ENCODE measurements around the gene CDKN1C. TPM values are rescaled to one million over a fixed set of nuclear protein-coding genes. Genes with fewer than 3 reads are reported as not detected.

Gene CDKN1C
- total RNA-seq, 2 donors from 2014 or later = 17.1 to 25.0 TPM

DNA sequence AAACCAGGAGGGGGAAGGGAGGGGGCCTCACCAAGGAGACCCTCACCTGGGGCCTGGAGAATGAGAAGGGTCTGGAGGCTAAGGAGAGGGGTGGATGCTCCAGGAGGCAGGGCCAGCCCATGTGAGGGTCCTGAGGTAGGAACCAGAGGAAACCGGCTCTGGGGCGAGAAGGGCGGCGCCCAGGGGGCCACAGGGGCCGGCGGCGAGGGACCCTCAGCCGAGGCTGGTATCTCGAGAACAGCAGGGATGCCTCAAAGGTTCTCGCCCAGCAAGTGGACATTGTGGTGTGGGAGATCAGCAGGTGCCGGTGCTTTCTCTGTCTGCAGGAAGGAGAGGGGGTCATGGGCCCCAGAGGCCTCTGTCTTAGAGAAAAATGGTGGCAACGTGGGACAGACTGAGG, 47.9 kb downstream of the CDKN1C start:
- no peak overlapping the region for H3K4me3 ChIP-seq
- H3K36me3 ChIP-seq = no peaks in the 10 kb centered on the region
- H3K9me3 ChIP-seq = no peaks in the 10 kb centered on the region
- DNase-seq (ENCODE audit: low spot score) = no peak
- TF ChIP-seq, protein P1, sequence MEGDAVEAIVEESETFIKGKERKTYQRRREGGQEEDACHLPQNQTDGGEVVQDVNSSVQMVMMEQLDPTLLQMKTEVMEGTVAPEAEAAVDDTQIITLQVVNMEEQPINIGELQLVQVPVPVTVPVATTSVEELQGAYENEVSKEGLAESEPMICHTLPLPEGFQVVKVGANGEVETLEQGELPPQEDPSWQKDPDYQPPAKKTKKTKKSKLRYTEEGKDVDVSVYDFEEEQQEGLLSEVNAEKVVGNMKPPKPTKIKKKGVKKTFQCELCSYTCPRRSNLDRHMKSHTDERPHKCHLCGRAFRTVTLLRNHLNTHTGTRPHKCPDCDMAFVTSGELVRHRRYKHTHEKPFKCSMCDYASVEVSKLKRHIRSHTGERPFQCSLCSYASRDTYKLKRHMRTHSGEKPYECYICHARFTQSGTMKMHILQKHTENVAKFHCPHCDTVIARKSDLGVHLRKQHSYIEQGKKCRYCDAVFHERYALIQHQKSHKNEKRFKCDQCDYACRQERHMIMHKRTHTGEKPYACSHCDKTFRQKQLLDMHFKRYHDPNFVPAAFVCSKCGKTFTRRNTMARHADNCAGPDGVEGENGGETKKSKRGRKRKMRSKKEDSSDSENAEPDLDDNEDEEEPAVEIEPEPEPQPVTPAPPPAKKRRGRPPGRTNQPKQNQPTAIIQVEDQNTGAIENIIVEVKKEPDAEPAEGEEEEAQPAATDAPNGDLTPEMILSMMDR (IDR thresholded peaks at IDR 0.05) = no peak
- no peaks in the 10 kb centered on the region for H3K27me3 ChIP-seq (replicated peaks; ENCODE audit: insufficient read depth)
- no peaks in the 10 kb centered on the region for H3K4me1 ChIP-seq (ENCODE audit: control insufficient read depth in 1 of 2, low read depth in 2 of 2)
- no peak overlapping the region for H3K27ac ChIP-seq
- ATAC-seq (ENCODE audit: insufficient number of reproducible peaks, low FRiP score, low read depth) = no peak

- Histone ChIP-seq H3K27me3 (replicated peaks; ENCODE audit: insufficient read depth) (no peaks in the 10 kb centered on the region), H3K27ac (no peak overlapping the region), H3K4me1 (ENCODE audit: control insufficient read depth in 1 of 2, low read depth in 2 of 2) (no peaks in the 10 kb centered on the region), H3K36me3 (no peaks in the 10 kb centered on the region), H3K9me3 (no peaks in the 10 kb centered on the region), H3K4me3 (no peak overlapping the region)
- TF ChIP-seq, protein P1 (IDR thresholded peaks at IDR 0.05) = no peak
- ATAC-seq (ENCODE audit: insufficient number of reproducible peaks, low FRiP score, low read depth) (no peak), DNase-seq (ENCODE audit: low spot score) (no peak)
These were observed 48.4 kb downstream of the CDKN1C start for GRCh38 chr11:2837096-2837601.

- no peak for ATAC-seq (ENCODE audit: insufficient number of reproducible peaks, low FRiP score, low read depth)
- H3K4me1 ChIP-seq (ENCODE audit: control insufficient read depth in 1 of 2, low read depth in 2 of 2) = no peaks in the 10 kb centered on the region
- H3K27ac ChIP-seq = no peak overlapping the region
- H3K4me3 ChIP-seq = no peak overlapping the region
- DNase-seq (ENCODE audit: low spot score) = no peak
- no peaks in the 10 kb centered on the region for H3K36me3 ChIP-seq
- TF ChIP-seq, protein P1 (IDR thresholded peaks at IDR 0.05) = no peak
- H3K27me3 ChIP-seq (replicated peaks; ENCODE audit: insufficient read depth) = no peaks in the 10 kb centered on the region
- no peaks in the 10 kb centered on the region for H3K9me3 ChIP-seq
These were observed 49.1 kb downstream of the CDKN1C start for GRCh38 chr11:2836315-2837095.

GRCh38 chr11:2835751-2836150, 49.8 kb downstream of the CDKN1C start:
- DNase-seq (ENCODE audit: low spot score) = no peak
- no peak overlapping the region for H3K4me3 ChIP-seq
- TF ChIP-seq, protein P1 (IDR thresholded peaks at IDR 0.05) = no peak
- no peaks in the 10 kb centered on the region for H3K27me3 ChIP-seq (replicated peaks; ENCODE audit: insufficient read depth)
- ATAC-seq (ENCODE audit: insufficient number of reproducible peaks, low FRiP score, low read depth) = no peak
- no peaks in the 10 kb centered on the region for H3K36me3 ChIP-seq
- no peaks in the 10 kb centered on the region for H3K4me1 ChIP-seq (ENCODE audit: control insufficient read depth in 1 of 2, low read depth in 2 of 2)
- H3K9me3 ChIP-seq = no peaks in the 10 kb centered on the region
- no peak overlapping the region for H3K27ac ChIP-seq

GRCh38 chr11:2835296-2835695, 50.3 kb downstream of the CDKN1C start:
- TF ChIP-seq, protein P1 (IDR thresholded peaks at IDR 0.05) = no peak
- Histone ChIP-seq H3K4me3 (no peak overlapping the region), H3K9me3 (no peaks in the 10 kb centered on the region), H3K27me3 (replicated peaks; ENCODE audit: insufficient read depth) (no peaks in the 10 kb centered on the region), H3K36me3 (no peaks in the 10 kb centered on the region), H3K27ac (no peak overlapping the region), H3K4me1 (ENCODE audit: control insufficient read depth in 1 of 2, low read depth in 2 of 2) (no peaks in the 10 kb centered on the region)
- no peak for DNase-seq (ENCODE audit: low spot score)
- ATAC-seq (ENCODE audit: insufficient number of reproducible peaks, low FRiP score, low read depth) = no peak
